C1 segment of cervical spinal cord (tissue), 14 donors: ENCODE data around the gene SNX25.

Experiments
- DNase-seq, 14 donors: peaks; one replicate each; lab custom pipeline; 2025; lab: John Stamatoyannopoulos, UW

Gene SNX25

DNA sequence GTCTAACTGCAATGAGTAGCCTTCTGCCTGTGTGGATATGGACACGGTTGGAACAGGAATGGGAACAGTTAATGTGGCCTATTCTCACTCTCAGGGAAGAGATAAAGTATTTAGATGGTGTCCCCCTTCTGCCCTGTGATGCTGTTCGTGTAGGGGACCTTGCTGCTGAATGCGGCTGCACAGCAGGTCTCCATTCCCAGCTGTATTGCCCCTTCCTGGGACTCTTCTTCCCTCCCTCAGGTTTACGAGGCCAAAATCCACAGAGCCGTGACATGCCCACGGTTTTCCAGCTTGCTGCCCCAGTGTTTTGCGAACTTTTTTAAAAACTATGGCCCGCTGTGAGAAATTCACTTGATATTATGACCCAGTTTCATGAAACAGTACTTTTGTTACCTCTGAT, 50.3 kb downstream of the SNX25 start:
- no peak for DNase-seq

DNA sequence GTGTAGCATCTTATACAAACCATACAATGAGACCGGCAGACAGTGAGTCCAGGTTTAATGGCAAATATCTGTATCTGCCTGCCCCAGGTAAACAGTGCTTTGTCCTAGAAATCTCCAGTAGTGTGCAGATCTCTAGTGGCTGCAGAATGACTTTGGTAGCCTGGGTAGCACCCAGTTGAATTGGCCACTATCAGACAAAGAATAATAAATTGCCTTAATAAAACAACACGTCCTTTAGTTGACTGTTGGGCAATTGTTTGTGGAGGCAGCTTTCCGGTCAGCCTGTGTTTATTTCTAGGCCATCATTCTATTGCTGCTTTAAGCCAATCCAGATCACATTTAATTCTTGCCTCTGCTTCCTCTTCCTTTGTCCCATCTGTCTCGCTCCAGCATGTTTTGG, 52.5 kb downstream of the SNX25 start:
- DNase-seq: peak in 3 of 14 donors; percentile 6 to 57 (median 9)

DNA sequence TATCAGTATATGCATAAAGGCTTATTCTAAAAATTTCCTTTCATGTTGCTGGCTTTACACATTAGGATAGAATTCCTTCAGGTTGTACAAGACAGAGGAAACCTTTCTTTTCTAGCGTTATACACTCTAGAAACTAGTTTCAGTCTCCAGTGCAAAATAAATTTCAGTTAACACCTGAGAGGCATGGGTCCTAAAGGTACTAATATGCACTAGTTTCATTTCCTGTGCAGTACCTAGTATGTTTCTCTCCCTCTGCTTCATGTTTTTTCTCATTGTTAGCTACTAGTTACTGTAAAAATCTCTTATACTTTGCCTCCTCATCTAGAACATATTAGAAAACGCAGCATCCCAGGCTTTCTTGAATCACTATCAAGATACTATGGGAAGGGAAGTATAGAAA, 54.0 kb downstream of the SNX25 start:
- no peak for DNase-seq

DNA sequence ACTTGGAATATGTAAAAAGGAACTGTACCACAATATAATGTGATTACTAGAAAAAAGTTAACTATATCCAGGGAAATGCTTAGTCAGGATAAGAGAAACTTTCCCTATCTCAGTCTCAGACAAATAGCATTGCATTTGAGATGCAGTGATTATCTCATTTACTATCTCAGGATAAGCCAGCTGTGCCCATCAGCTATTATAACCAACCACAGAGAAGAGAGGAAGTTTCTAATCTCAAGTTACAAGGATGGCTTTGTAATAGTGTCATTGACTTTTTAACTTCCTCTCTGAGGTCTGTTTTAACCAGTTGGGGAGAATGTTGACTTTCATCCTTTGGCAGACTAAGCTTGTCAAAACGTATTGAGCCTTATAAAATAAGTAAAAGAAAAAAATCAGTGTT, 56.5 kb downstream of the SNX25 start:
- no peak for DNase-seq

DNA sequence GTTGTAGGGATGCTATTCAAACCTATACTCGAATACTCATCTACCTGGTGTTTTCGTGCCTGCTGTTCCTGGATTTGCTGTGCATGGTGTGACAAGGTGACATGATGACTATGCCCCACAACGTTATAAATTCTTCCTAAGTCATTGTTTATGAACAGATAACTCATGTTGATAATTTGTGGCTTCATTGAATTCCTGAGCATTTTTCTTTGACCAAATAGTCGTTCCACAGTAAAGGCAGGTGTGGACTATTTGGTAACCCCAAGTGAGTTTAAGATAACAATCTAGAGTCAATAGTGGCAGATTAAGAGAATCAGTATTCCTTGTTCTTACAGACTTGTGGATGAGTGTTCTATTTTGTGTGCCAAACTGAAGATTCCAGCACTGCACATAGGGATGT, 59.9 kb downstream of the SNX25 start:
- no peak for DNase-seq

DNA sequence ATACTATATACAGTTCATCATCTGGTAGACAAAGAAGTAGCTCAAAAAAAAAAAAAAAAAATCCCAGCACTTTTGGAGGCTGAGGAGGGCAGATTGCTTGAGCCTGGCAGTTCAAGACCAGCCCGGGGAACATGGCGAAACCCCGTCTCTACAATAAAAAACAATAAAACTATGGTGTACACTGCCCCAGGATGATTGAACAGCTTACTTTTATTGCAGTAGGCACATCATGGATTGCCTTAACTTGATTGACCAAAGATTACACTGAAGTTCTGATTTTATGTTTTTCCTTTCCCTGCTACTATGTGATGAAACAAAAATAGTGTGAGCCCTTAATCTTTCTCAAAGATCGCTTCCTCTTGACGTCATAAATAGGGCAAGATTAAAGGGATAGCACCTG, 60.6 kb downstream of the SNX25 start:
- DNase-seq: no peak

DNA sequence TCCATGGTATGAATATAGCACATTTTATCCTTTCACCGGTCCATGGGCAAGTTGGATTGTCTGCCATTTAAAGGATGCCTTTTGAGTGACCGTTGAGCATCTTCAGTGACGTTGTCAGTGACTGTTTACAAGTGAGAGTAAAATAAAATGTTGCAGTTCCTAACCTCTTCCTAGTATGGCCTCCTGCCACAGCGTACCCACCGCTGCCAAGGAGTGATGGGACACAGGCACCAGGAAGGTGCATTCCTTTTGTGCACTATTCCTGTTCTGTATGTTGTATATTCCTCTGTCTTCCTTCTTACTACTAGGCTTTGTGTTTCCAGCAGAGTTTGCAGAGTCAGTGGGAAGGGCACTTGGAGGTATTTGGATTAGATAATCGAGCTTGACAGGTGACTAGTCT, 61.5 kb downstream of the SNX25 start:
- no peak for DNase-seq

DNA sequence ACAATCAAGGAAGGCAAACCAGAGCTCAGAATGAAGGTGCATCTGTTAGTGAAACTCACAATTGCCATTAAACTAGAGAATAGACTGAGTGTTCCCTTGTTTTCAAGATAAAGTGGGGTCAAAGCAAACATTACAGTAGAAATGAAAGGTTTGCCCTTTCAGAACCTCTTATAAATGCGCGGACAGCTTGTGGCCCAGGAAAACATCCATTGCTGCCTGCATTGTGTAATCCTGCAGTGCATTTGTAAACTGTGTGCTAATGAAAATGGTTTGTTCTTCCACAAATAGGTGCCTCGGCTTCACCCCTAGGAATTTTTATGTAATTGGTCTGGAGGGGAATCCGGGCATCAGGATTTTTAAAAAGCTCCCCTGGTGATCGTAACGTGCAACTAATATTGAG, 62.8 kb downstream of the SNX25 start:
- DNase-seq: no peak

DNA sequence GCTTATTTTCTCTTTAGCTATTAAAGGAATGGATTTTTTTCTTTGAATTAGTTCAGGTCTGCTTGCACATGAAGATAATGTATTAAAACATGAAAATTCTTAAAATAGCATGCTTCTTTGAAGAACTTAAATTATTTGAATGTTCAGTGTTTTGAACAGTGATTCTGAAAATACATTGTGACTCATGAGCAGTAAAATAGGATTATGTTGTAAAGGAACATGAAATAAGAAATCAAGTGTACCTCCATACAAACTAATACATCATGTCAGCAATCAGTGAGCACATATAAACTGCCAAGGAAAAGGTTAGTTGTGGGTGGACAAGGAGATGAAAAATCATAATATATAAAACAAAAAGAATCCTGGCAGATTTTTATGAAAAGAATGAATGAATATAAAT, 66.1 kb downstream of the SNX25 start:
- no peak for DNase-seq

DNA sequence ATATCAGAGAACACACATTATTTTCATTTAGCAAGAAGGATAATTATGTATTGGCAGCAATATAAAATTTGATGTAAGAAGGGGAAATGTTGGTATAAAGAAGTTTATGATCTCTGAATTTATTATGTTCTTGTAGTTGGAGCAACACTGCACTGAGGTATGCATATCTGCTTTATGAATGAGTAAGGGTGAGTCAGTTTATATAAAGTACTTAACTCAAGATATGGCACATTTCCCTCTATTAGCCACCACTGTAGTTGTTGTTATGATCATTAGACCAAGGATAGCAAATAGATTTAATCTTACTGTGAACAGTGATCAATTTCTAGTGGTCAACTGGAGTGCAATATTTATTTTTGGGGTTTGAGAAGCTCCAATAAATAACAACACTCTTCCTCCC, 66.6 kb downstream of the SNX25 start:
- no peak for DNase-seq

DNA sequence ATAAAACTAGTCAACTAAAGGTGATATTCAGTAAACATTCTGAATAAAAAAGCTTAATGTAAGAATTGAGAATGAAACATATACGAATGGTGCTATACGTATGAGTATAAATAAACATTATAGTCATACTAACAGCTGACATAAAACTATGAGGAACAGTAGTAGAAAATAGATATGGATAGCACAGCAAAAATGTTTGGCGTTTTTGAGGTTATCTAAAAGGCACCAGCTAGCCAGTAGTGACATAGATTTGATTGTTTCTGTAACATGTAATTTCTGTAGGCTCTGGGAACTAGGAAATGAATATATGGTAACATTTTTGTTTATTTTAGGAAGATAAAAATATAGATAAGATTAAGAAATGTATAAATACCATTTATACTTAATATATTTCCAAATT, 69.3 kb downstream of the SNX25 start:
- DNase-seq: no peak

DNA sequence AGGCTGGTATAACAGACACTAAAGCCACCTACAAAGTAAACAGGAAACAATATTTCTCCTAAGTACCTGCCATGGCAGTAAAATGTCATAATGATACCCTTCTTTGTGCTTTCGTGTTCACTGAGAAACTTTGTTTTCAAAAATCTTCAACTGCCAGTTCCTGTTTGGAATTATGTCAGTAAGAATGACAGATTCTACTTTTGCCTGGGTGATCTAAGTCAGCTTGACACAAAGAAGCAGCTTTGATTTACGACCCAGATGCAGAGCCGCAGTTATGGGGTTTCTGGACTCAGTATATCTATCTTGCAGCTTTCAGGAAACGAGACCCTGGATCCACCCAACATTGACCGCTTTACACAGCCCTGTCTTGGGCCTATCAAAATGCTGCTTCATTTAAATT, 71.2 kb downstream of the SNX25 start:
- DNase-seq: no peak

DNA sequence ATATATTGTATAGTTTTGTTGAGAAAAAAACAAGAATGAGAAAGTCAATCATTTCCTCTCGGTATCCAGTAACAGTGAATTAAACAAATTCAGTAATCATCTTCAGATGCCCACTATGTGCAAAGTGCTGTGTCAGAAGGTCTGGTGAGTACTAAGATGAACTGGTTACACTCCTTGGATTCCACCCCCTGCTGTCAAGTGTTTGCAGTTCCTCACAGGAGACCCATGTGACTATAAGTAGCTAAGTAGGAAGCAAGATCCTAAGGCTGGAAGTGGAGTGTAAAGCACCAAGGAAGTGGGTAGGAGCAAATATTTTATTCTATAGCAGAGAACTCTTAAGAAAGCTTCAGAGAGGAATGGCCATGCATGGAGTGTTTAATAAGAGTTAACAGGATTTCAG, 73.6 kb downstream of the SNX25 start:
- DNase-seq: no peak

DNA sequence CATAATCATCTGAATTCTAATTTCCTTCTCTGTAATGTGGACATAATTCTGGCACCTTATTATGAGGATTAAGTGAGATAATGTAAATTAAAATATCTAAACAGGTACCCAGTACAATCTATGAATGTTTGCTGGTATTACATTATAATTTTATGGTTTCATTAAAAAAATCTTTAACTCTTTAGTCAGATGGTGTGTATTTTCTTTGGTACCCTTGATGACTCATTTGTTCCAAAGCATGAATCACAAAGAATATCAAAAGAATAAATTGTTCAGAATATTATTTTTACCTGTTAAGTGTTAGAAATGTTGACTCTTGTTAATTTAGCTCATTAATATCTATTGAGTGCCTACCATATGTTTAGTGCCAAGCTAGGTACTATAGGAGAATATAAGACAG, 74.3 kb downstream of the SNX25 start:
- no peak for DNase-seq

DNA sequence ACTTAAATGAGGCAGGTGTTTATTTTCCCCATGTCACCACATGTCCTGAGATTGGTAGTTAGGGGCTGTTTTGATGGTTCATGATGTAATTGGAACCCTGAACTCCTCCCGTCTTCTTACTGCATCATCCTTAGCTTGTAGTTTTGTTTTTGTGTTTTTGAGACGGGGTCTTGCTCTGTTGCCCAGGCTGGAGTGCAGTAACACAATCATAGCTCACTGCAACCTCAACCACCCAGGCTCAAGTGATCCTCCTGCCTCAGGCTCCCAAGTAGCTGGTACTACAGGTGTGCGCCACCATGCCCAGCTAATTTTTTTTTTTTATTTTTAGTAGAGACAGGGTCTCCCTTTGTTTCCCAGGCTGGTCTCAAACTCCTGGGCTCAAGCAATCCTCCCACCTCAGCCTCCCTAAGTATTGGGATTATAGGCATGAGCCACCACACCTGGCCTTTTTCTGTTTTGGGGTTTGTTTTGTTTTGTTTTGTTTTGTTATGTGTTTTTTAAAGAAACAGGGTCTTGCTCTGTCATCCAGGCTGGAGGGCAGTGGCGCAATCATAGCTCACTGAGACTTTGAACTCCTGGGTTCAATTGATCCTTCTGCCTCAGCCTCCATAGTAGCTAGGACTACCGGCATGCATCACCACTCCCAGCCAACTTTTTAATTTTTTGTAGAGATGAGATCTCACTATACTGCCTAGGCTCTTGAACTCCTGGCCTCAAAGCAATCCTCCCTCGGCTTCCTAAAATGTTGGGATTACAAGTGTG, 76.4 kb downstream of the SNX25 start:
- DNase-seq: no peak

DNA sequence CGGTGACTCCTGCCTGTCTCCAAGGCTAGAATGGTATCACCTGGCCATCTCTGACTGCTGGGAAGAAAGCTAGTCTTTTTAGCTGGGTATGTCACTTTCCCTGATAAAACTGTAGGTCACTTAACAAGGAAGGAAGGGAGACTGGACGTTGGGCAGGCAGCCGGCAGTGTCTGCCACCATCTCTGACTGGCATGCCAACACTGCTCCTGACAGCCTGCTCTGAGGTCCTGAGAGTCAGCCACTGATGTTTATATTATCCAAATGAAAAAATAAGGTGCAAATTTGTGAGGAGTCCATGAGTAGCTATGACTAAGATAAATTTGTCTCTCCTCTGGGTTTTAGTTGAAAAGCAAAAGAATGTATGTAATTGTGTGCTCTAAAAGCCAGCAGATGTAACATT, 77.2 kb downstream of the SNX25 start:
- DNase-seq: no peak

DNA sequence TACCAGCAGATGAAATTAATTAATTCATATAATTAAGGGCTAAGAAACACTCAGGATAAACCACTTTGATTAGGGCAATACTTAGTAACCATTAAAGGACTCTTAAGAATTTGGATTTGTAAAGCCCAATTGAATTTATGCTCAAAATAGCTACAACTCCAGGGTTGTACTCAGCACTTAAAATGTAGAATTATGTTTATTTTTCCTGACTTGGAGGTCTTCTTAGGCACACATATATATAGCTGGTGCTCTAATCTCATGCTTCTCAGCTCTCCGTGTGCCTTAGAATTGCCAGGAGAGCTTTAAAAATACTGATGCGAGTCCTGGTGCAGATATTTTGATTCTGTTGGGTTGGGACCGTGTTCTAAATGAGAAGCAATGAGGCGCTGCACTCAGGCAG, 77.6 kb downstream of the SNX25 start:
- DNase-seq: no peak

DNA sequence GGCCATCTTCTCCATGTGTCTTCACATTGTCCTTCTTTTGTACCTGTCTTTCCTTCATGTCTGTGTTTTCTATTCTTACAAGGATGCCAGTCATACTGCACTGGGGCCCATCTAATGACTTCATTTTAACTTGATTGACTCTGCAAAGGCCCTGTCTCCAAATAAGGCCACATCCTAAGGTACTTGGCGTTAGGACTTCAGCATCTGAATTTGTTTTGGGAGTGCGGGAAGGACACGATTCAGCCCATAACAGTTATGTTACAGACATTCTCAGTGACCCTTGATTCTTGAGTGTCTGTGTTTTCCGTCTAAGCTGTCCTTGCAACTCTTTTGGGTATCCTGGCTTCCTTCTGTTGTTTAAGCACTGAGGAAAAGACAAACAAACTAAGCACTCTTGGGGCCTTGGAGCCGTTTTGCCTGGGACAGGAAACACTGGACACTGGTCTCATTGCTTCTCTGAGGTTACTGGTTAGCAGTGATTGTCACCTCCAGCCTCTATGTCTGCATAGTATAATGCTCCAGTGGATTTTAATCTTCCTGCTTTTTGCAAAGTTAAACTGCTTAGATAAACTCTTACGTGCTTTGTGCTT, 80.7 kb downstream of the SNX25 start:
- no peak for DNase-seq

DNA sequence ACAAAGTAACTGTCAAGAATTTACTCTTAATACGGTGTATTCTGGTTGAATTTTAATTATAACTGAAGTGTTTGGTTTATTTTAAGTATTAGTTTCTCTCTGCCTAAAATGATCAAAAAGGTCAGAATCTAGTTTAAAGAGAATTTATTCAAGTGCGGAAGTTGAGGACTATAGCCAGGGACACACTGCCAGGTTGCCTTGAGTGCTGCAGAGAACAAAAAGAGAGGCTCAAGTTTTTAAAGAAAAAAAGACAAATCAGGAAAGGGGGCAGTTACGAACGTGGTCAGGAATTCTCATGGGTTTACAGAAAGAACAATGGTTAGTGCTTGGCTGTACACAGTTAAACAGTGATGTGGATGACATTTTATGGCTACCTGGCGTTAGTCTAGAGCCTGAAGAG, 81.3 kb downstream of the SNX25 start:
- no peak for DNase-seq

DNA sequence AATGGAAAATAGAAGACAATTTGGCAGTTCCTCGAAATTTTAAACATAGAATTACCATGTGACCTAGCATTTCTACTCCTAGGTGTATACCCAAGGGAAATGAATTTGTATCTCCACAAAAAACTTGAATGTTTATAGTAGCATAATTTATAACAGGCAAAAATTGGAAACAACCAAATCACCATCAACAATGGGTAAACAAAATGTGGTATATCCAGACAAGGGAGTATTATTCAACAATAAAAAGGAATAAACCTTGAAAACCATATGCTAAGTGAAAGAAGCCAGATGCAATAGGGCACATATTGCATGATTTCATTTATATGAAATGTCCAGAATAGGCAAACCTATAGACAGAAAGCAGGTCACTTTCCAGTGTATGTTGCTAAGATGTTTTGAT, 83.8 kb downstream of the SNX25 start:
- DNase-seq: no peak

DNA sequence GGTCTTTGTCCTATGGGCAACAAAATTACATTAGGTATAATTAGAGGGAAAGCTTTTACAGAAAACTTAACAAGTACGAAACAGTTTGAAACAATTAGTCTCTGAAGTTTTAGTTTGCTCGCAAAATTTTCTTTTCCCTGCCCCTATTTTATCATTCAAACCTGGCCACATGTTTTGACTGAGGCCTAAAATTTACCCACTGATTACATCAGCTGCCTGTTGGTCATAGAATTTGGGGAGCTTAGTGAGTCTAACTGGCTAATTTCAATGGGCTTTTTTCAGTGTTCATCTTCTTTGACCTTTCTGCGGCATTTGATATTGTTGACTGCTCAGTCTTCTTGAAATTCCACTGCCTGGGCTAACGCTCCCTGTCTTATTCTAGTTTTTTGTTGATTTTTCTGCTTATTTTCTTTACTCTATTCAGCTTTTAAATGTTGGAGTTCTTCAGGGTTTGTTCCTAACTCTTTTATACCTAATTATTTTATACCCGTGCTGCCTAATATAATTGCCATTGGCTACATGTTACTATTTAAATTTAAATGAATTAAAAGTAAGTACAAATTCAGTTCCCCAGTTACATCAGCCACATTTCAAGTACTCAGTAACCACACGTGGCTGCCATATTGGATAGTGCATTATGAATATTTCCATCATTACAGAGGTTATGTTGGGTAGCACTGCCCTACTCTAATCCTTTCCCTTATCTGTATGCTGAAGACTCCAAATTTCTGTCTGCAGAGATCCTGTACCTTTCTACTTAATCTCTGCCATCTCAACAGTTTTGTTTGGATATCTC, 87.5 kb downstream of the SNX25 start:
- DNase-seq: no peak

DNA sequence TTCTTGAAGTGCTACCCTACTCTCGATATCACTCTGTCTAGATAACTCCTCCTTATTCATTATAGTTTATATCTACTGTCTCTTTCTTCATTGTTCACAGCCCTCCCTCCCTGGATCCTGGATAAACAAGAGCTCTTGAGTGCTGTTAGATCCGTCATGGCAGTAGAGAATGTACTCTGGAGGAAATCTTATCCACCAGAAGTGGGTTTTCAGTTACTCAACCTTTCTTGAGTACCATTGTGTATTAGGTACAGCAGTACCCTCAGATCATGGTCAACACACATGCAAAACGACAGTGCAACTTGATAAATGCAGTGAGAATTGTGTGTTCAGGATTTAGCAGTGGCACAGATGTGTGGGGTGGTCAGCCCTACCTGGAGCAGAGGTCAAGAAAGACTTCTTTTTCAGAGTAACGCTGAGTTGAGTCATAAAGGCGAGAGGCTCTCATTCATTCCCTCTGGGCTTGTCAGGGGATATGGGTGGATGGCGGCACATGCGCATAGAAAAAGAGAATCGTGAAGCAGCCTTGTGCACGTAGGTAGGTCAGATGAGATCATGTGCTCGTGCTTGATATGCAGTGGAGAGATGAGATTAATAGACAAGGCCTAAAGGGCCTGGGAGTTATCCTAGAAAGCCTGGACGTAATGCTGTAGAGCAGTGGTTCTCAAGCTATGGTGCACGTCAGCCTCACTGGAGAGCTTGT, 89.5 kb downstream of the SNX25 start:
- no peak for DNase-seq
